Thymus (tissue), 11 donors: Measurements from ENCODE around the gene SELENOF. TPM values are rescaled to one million over a fixed set of nuclear protein-coding genes. Genes with fewer than 3 reads are reported as not detected.
A peak's percentile ranks its signal among the peaks of the same experiment; 100 is the strongest.

Experiments used
- DNase-seq, 9 donors: peaks; one replicate each; pipeline ENCODE4 v3.0.0-alpha.2; 2013; ENCODE audit warnings: low spot score in 9 of 9, low read depth in 6 of 9, missing footprints in 1 of 9
- H3K27ac ChIP-seq, 2 donors: one replicate each; pipeline ENCODE4 v1.5.1; 2013; ENCODE audit warnings: control low read depth in 1 of 2, low read depth in 1 of 2, low read length in 1 of 2, mild to moderate bottlenecking in 1 of 2, moderate library complexity in 1 of 2
- H3K27me3 ChIP-seq, 2 donors: one replicate each; pipeline ENCODE4 v1.5.1; 2013; ENCODE audit warnings: low read length in 1 of 2; ENCODE audit not compliant: control insufficient read depth in 2 of 2, insufficient read depth in 1 of 2
- H3K36me3 ChIP-seq, 2 donors: one replicate each; pipeline ENCODE4 v1.5.1; 2013; ENCODE audit warnings: low read length in 1 of 2, mild to moderate bottlenecking in 1 of 2, moderate library complexity in 1 of 2; ENCODE audit not compliant: control insufficient read depth in 2 of 2, insufficient read depth in 2 of 2
- H3K4me1 ChIP-seq, 2 donors: one replicate each; pipeline ENCODE4 v1.5.1; 2013; ENCODE audit warnings: low read length in 2 of 2; ENCODE audit not compliant: control insufficient read depth in 2 of 2, insufficient read depth in 2 of 2
- H3K4me3 ChIP-seq, 2 donors: one replicate each; pipeline ENCODE4 v1.5.1; 2013; ENCODE audit warnings: low read length in 2 of 2, control low read depth in 1 of 2, mild to moderate bottlenecking in 1 of 2
- H3K9me3 ChIP-seq, 2 donors: one replicate each; pipeline ENCODE4 v1.5.1; 2013; ENCODE audit warnings: low read length in 1 of 2, mild to moderate bottlenecking in 1 of 2; ENCODE audit not compliant: control insufficient read depth in 2 of 2, insufficient read depth in 1 of 2
- WGBS: extraction: QIAGEN DNeasy Blood & Tissue Kit; methylation state at CpG from one replicate; pipeline ENCODE4 v1.1.7; 2013; 5-methylcytosine and 5-hydroxymethylcytosine counted together
- polyA plus RNA-seq: library from polyadenylated mRNA; stranded (reverse); fragments of 200-250 nt; gene quantifications from one replicate; pipeline ENCODE4 v1.2.3, GENCODE V29; 2013
- total RNA-seq: library from RNA; stranded (reverse); fragments of 120-200 nt; gene quantifications from one replicate; pipeline ENCODE4 v1.2.4, GENCODE V29; 2013
- donor health status: healthy.

The SELENOF gene
- total and polyA plus RNA-seq, 2 donors = 183 to 209 TPM

GRCh38 chr1:86933051-86933450 lies 19.1 kb upstream of the SELENOF start:
- H3K27me3 ChIP-seq = no peaks in the 10 kb centered on the region
- no peak overlapping the region for H3K27ac ChIP-seq
- WGBS = 98% methylated on average over 3 of the region's 3 CpGs
- H3K36me3 ChIP-seq = no peaks in the 10 kb centered on the region
- H3K9me3 ChIP-seq = no peaks in the 10 kb centered on the region
- no peak overlapping the region for H3K4me3 ChIP-seq
- no peak for DNase-seq
- peaks cover 0 to 5% of the 10 kb centered on the region in 2 donors for H3K4me1 ChIP-seq

- no peaks in the 10 kb centered on the region for H3K27me3 ChIP-seq
- H3K4me1 ChIP-seq = no peaks in the 10 kb centered on the region
- peaks cover 0 to 9% of the 10 kb centered on the region in 2 donors for H3K9me3 ChIP-seq
- H3K36me3 ChIP-seq = peaks cover 0 to 3% of the 10 kb centered on the region in 2 donors
- no peak for DNase-seq
- no peak overlapping the region for H3K4me3 ChIP-seq
- 97% methylated on average over 1 of the region's 1 CpG for WGBS
- no peak overlapping the region for H3K27ac ChIP-seq
Observed at GRCh38 chr1:86928819-86929218, 14.9 kb upstream of the SELENOF start.

- DNase-seq = no peak
- H3K4me3 ChIP-seq = no peak overlapping the region
- H3K36me3 ChIP-seq = peaks cover 0 to 3% of the 10 kb centered on the region in 2 donors
- H3K27me3 ChIP-seq = no peaks in the 10 kb centered on the region
- H3K9me3 ChIP-seq = peaks cover 0 to 17% of the 10 kb centered on the region in 2 donors
- H3K4me1 ChIP-seq = no peaks in the 10 kb centered on the region
- no peak overlapping the region for H3K27ac ChIP-seq
- WGBS = 95% methylated on average over 1 of the region's 1 CpG
Observed at GRCh38 chr1:86926883-86927282, 13.0 kb upstream of the SELENOF start.

GRCh38 chr1:86925742-86926141 lies 11.8 kb upstream of the SELENOF start:
- H3K4me1 ChIP-seq = no peaks in the 10 kb centered on the region
- no peaks in the 10 kb centered on the region for H3K27me3 ChIP-seq
- H3K27ac ChIP-seq = no peak overlapping the region
- peaks cover 0 to 3% of the 10 kb centered on the region in 2 donors for H3K36me3 ChIP-seq
- no peak for DNase-seq
- no peak overlapping the region for H3K4me3 ChIP-seq
- WGBS = 100% methylated on average over 1 of the region's 1 CpG
- peaks cover 0 to 17% of the 10 kb centered on the region in 2 donors for H3K9me3 ChIP-seq

- no peaks in the 10 kb centered on the region for H3K4me1 ChIP-seq
- H3K4me3 ChIP-seq = no peak overlapping the region
- no peak for DNase-seq
- peaks cover 0 to 3% of the 10 kb centered on the region in 2 donors for H3K36me3 ChIP-seq
- H3K27me3 ChIP-seq = no peaks in the 10 kb centered on the region
- H3K9me3 ChIP-seq = peaks cover 0 to 17% of the 10 kb centered on the region in 2 donors
- over 99% methylated on average over 8 of the region's 8 CpGs for WGBS
- H3K27ac ChIP-seq = no peak overlapping the region
Observed at GRCh38 chr1:86924324-86924960, 10.5 kb upstream of the SELENOF start.

- Histone ChIP-seq H3K4me3 (no peak overlapping the region), H3K9me3 (peaks cover 0 to 17% of the 10 kb centered on the region in 2 donors), H3K4me1 (no peaks in the 10 kb centered on the region), H3K27me3 (no peaks in the 10 kb centered on the region), H3K27ac (no peak overlapping the region), H3K36me3 (peaks cover 0 to 3% of the 10 kb centered on the region in 2 donors)
- no peak for DNase-seq
- WGBS = 99% methylated on average over 1 of the region's 1 CpG
Observed at GRCh38 chr1:86922445-86922844, 8.5 kb upstream of the SELENOF start.

GRCh38 chr1:86916752-86917151 lies 2.8 kb upstream of the SELENOF start:
- Histone ChIP-seq H3K4me3 (no peak overlapping the region), H3K27me3 (no peaks in the 10 kb centered on the region), H3K9me3 (peaks cover 0 to 6% of the 10 kb centered on the region in 2 donors), H3K4me1 (peaks cover 11 to 14% of the 10 kb centered on the region in 2 donors), H3K27ac (no peak overlapping the region), H3K36me3 (no peaks in the 10 kb centered on the region)
- no peak for DNase-seq
- WGBS = 99% methylated on average over 1 of the region's 1 CpG

- 10% methylated on average over 14 of the region's 14 CpGs for WGBS
- Histone ChIP-seq H3K36me3 (peaks cover 0 to 4% of the 10 kb centered on the region in 2 donors), H3K27me3 (no peaks in the 10 kb centered on the region), H3K4me3 (peak overlapping the region; percentile 90 to 92), H3K27ac (peak overlapping the region; percentile 18 to 92), H3K4me1 (peaks cover 11 to 14% of the 10 kb centered on the region in 2 donors), H3K9me3 (peaks cover 0 to 6% of the 10 kb centered on the region in 2 donors)
- peak in 1 of 9 donors; percentile 3 for DNase-seq
Observed at GRCh38 chr1:86915737-86916235, 1.9 kb upstream of the SELENOF start.

- under 1% methylated on average over 43 of the region's 43 CpGs for WGBS
- peak overlapping the region; percentile 92 to 94 for H3K27ac ChIP-seq
- no peaks in the 10 kb centered on the region for H3K27me3 ChIP-seq
- H3K9me3 ChIP-seq = peaks cover 0 to 6% of the 10 kb centered on the region in 2 donors
- peaks cover 0 to 5% of the 10 kb centered on the region in 2 donors for H3K36me3 ChIP-seq
- peak; percentile 27 to 72 (median 36) for DNase-seq
- H3K4me1 ChIP-seq = peaks cover 11 to 14% of the 10 kb centered on the region in 2 donors
- peak overlapping the region; percentile 90 to 92 for H3K4me3 ChIP-seq
Observed at GRCh38 chr1:86914998-86915736, 1.2 kb upstream of the SELENOF start.
